Endothelial cell of umbilical vein (primary cell): ENCODE data around the gene SLC23A2.

Source experiments
- GATA2 ChIP-seq: IDR thresholded peaks from 2 replicates; pipeline ENCODE4 v1.7.0; 2011; ENCODE audit warnings: low read depth, mild to moderate bottlenecking, moderate library complexity, mixed read lengths, low read length; ENCODE audit not compliant: insufficient read length, insufficient read depth
- MYC ChIP-seq: IDR thresholded peaks from one replicate; pipeline ENCODE4 v1.6.1; 2011; ENCODE audit warnings: mild to moderate bottlenecking, low read depth, low read length
- POLR2A ChIP-seq: IDR thresholded peaks from 2 replicates; pipeline ENCODE4 v1.6.1; 2012; ENCODE audit warnings: low read depth, mild to moderate bottlenecking, control low read depth, low read length
- TF ChIP-seq, protein P1 (sequence below), 2 donors: IDR thresholded peaks; 1 replicate in 1 of 2; 2 replicates in 1 of 2; pipeline ENCODE4 v1.5.1; 2011; ENCODE audit warnings: low read length in 2 of 2, mild to moderate bottlenecking in 2 of 2, moderate library complexity in 2 of 2, control low read depth in 1 of 2, inconsistent platforms in 1 of 2, low read depth in 1 of 2; ENCODE audit not compliant: insufficient read depth in 1 of 2; ENCODE audit errors: extremely low read depth in 1 of 2

DNA sequence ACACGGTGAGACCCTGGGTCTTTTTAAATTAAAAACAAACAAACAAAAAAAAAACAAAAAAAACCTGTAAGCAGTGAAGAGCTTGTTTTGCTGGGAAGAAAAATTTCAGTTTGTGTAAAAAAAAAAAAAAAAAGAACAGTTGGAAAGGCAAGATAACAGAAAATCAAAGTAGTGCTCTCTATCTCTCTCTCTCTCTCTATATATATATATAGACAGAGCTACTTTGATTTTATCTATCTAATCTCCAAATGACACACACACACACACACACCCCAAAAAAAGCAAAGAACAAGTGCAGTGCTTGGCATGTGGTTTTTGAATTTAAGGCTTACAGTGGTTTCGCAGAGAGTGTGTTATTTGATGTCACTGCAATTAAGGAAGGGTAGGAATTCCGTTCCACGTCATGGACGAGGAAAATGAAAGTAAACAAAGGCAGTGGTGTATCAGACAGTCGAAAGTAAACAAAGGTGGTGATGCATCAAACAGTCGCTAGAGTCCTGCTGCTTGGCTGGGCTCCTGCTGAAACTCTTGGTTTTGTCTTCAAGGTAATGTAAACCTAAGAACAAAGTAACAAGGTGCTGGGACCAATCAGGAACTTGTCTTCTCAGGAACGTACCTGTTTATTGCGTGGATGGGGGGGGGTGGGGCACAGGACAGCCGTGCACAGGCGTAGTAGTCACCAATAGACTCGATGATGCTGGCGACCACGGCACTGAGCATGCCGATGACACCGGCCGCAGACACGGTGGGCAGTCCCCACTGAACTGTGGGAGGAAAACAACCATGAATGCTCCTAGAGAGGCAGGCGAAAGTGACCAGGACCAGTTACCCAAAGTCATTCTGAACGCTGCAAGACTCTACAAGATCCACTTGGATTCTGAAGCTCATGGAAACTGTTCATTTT is 131.8 kb downstream of the SLC23A2 start:
- TF ChIP-seq POLR2A = no peak
- TF ChIP-seq, protein P1, sequence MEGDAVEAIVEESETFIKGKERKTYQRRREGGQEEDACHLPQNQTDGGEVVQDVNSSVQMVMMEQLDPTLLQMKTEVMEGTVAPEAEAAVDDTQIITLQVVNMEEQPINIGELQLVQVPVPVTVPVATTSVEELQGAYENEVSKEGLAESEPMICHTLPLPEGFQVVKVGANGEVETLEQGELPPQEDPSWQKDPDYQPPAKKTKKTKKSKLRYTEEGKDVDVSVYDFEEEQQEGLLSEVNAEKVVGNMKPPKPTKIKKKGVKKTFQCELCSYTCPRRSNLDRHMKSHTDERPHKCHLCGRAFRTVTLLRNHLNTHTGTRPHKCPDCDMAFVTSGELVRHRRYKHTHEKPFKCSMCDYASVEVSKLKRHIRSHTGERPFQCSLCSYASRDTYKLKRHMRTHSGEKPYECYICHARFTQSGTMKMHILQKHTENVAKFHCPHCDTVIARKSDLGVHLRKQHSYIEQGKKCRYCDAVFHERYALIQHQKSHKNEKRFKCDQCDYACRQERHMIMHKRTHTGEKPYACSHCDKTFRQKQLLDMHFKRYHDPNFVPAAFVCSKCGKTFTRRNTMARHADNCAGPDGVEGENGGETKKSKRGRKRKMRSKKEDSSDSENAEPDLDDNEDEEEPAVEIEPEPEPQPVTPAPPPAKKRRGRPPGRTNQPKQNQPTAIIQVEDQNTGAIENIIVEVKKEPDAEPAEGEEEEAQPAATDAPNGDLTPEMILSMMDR (IDR thresholded peaks at IDR 0.05; ENCODE audit: extremely low read depth in 1 of 2, insufficient read depth in 1 of 2, low read depth in 1 of 2, low read length in 2 of 2) = no peak
- no peak for TF ChIP-seq GATA2
- no peak for TF ChIP-seq MYC
